GM12892 (cell line): ENCODE results near the gene FSTL3.

ENCODE experiments used
- POLR2A ChIP-seq: IDR thresholded peaks from 2 replicates; pipeline ENCODE4 v1.6.1; 2011; ENCODE audit warnings: low read depth, low read length, control low read depth
- POLR2AphosphoS5 ChIP-seq: IDR thresholded peaks from 2 replicates; pipeline ENCODE4 v1.6.1; 2011; ENCODE audit warnings: low read depth, low read length, control low read depth
- TAF1 ChIP-seq: IDR thresholded peaks from 2 replicates; pipeline ENCODE4 v1.6.1; 2011; ENCODE audit warnings: low read depth, mild to moderate bottlenecking, control low read depth, low read length, borderline replicate concordance

GRCh38 chr19:648305-648704 lies 27.9 kb upstream of the FSTL3 start:
- TF ChIP-seq POLR2A: no peak
- TF ChIP-seq POLR2AphosphoS5: no peak
- no peak for TF ChIP-seq TAF1
